H1 (cell line): ENCODE results near the gene VAX1. TPM values are rescaled to one million over a fixed set of nuclear protein-coding genes. Genes with fewer than 3 reads are reported as not detected.

ENCODE experiments used
- CTCF ChIA-PET: fragments of 300-600 bp; sonication (Branson Sonifier 250); formaldehyde crosslinking; loops from one replicate; lab custom pipeline; 2021; ENCODE audit not compliant: partially characterized antibody; lab: Charles Lee
- POLR2A ChIA-PET: fragments of 300-600 bp; sonication (Branson Sonifier 250); formaldehyde crosslinking; loops from one replicate; lab custom pipeline; 2021; ENCODE audit warnings: inconsistent platforms; ENCODE audit not compliant: partially characterized antibody; lab: Charles Lee
- DNase-seq, 2 experiments: peaks; one replicate each; pipeline versions ENCODE4 v3.0.0 to v3.0.0-alpha.2; 2010 to 2022; ENCODE audit warnings: low spot score in 2 of 2, low read depth in 1 of 2, mixed read lengths in 1 of 2
- FAIRE-seq: peaks from 2 replicates; lab custom pipeline; 2011; peaks lifted over from hg19 to GRCh38; lab: Jason Lieb, UNC
- H2AFZ ChIP-seq: 2 replicates; pipeline ENCODE4 v1.8.1; 2012; ENCODE audit warnings: low read length, inconsistent platforms
- H2AK5ac ChIP-seq: 2 replicates; pipeline ENCODE4 v1.6.1; 2013; ENCODE audit warnings: low read depth, low read length
- H2BK120ac ChIP-seq: replicated peaks from 2 replicates; pipeline ENCODE3; 2013; ENCODE audit warnings: low read depth, low read length, inconsistent platforms
- H2BK12ac ChIP-seq: 2 replicates; pipeline ENCODE4 v1.6.1; 2013; ENCODE audit warnings: low read depth, low read length
- H2BK15ac ChIP-seq: 2 replicates; pipeline ENCODE4 v1.6.1; 2013; ENCODE audit warnings: low read length
- H2BK20ac ChIP-seq: 2 replicates; pipeline ENCODE4 v1.6.1; 2013; ENCODE audit warnings: low read length
- H2BK5ac ChIP-seq: 2 replicates; pipeline ENCODE4 v1.6.1; 2013; ENCODE audit warnings: low read depth, low read length
- H3K14ac ChIP-seq: 2 replicates; pipeline ENCODE4 v1.6.1; 2013; ENCODE audit warnings: inconsistent platforms; ENCODE audit not compliant: insufficient read length
- H3K18ac ChIP-seq: 2 replicates; pipeline ENCODE4 v1.6.1; 2013; ENCODE audit warnings: low read length; ENCODE audit errors: extremely low read depth
- H3K23ac ChIP-seq: 2 replicates; pipeline ENCODE4 v1.6.1; 2013; ENCODE audit warnings: inconsistent platforms; ENCODE audit not compliant: insufficient read length
- H3K23me2 ChIP-seq: 2 replicates; pipeline ENCODE4 v1.6.1; 2013; ENCODE audit warnings: low read depth, low read length
- H3K27ac ChIP-seq: 2 replicates; pipeline ENCODE4 v1.6.1; 2011; ENCODE audit warnings: low read depth, low read length, inconsistent platforms
- H3K27me3 ChIP-seq, 4 experiments: replicated peaks in 1 of 4; 1 replicate in 1 of 4; 2 replicates in 3 of 4; pipeline versions ENCODE4 v1.6.1 to v1.8.1; 2011 to 2013; ENCODE audit warnings: low read length in 3 of 4, mild to moderate bottlenecking in 3 of 4, inconsistent platforms in 2 of 4, mixed read lengths in 2 of 4, moderate library complexity in 1 of 4; ENCODE audit not compliant: control insufficient read depth in 3 of 4, insufficient read depth in 3 of 4; ENCODE audit errors: extremely low read depth in 1 of 4
- H3K36me3 ChIP-seq, 4 experiments: 2 replicates each; pipeline versions ENCODE4 v1.6.1 to v1.8.1; 2011 to 2013; ENCODE audit warnings: mild to moderate bottlenecking in 4 of 4, low read length in 3 of 4, moderate library complexity in 2 of 4, control low read depth in 1 of 4, inconsistent platforms in 1 of 4; ENCODE audit not compliant: insufficient read depth in 4 of 4, control insufficient read depth in 2 of 4
- H3K4ac ChIP-seq: replicated peaks from 2 replicates; pipeline ENCODE3; 2013; ENCODE audit warnings: low read length, low read depth, mixed read lengths, inconsistent platforms; ENCODE audit not compliant: insufficient read length
- H3K4me1 ChIP-seq, 4 experiments: replicated peaks in 1 of 4; 1 replicate in 1 of 4; 2 replicates in 3 of 4; pipeline versions ENCODE4 v1.6.1 to v1.8.1; 2011 to 2013; ENCODE audit warnings: low read length in 3 of 4, inconsistent platforms in 2 of 4, mixed read lengths in 1 of 4; ENCODE audit not compliant: insufficient read depth in 4 of 4, control insufficient read depth in 3 of 4
- H3K4me2 ChIP-seq, 2 experiments: 2 replicates each; pipeline versions ENCODE4 v1.6.1 to v1.8.1; 2011 to 2013; ENCODE audit warnings: low read depth in 2 of 2, low read length in 2 of 2, control low read depth in 1 of 2, inconsistent platforms in 1 of 2, mild to moderate bottlenecking in 1 of 2; ENCODE audit not compliant: insufficient read depth in 1 of 2
- H3K4me3 ChIP-seq, 4 experiments: fragments of 200-600, 300-600 bp in 1 of 4; sonication (generic), shearing (Covaris generic), sonication (Bioruptor Twin) in 1 of 4; 2 replicates each; pipeline versions ENCODE4 v1.5.1 to v1.8.1; 2011 to 2016; ENCODE audit warnings: low read length in 4 of 4, low read depth in 3 of 4, control low read depth in 2 of 4, inconsistent platforms in 2 of 4, mild to moderate bottlenecking in 2 of 4, mixed read lengths in 1 of 4, moderate library complexity in 1 of 4; ENCODE audit not compliant: insufficient read depth in 2 of 4; ENCODE audit errors: extremely low read depth in 1 of 4
- H3K56ac ChIP-seq: replicated peaks from 2 replicates; pipeline ENCODE3; 2013; ENCODE audit warnings: low read depth, mild to moderate bottlenecking, mixed read lengths, low read length, inconsistent platforms; ENCODE audit not compliant: insufficient read length
- H3K79me1 ChIP-seq: 2 replicates; pipeline ENCODE4 v1.6.1; 2013; ENCODE audit warnings: low read depth, low read length, control low read depth
- H3K79me2 ChIP-seq, 2 experiments: 2 replicates each; pipeline versions ENCODE4 v1.6.1 to v1.8.1; 2012 to 2013; ENCODE audit warnings: low read length in 2 of 2, mild to moderate bottlenecking in 2 of 2, inconsistent platforms in 1 of 2; ENCODE audit not compliant: insufficient read depth in 2 of 2, control insufficient read depth in 1 of 2
- H3K9ac ChIP-seq, 4 experiments: replicated peaks in 1 of 4; 1 replicate in 1 of 4; 2 replicates in 3 of 4; pipeline versions ENCODE4 v1.6.1 to v1.8.1; 2011 to 2013; ENCODE audit warnings: low read depth in 3 of 4, low read length in 3 of 4, control low read depth in 2 of 4, mild to moderate bottlenecking in 2 of 4, moderate library complexity in 2 of 4, inconsistent platforms in 1 of 4; ENCODE audit errors: extremely low read depth in 1 of 4
- H3K9me3 ChIP-seq, 2 experiments: 2 replicates each; pipeline versions ENCODE4 v1.6.1 to v1.8.1; 2012 to 2013; ENCODE audit warnings: mild to moderate bottlenecking in 2 of 2, moderate library complexity in 2 of 2, control low read depth in 1 of 2, inconsistent platforms in 1 of 2, low read depth in 1 of 2, low read length in 1 of 2, mixed read lengths in 1 of 2; ENCODE audit not compliant: insufficient read depth in 2 of 2
- H4K20me1 ChIP-seq, 2 experiments: replicated peaks in 1 of 2; 2 replicates each; pipeline versions ENCODE3 to v1.8.1; 2011 to 2013; ENCODE audit warnings: inconsistent platforms in 2 of 2, low read length in 2 of 2, mild to moderate bottlenecking in 1 of 2; ENCODE audit not compliant: insufficient read depth in 2 of 2, control insufficient read depth in 1 of 2
- H4K5ac ChIP-seq: 2 replicates; pipeline ENCODE4 v1.6.1; 2013; ENCODE audit warnings: low read length, low read depth, mixed read lengths, inconsistent platforms; ENCODE audit not compliant: insufficient read length
- H4K8ac ChIP-seq: 2 replicates; pipeline ENCODE4 v1.8.0; 2013; ENCODE audit warnings: mild to moderate bottlenecking, moderate library complexity, low read length, inconsistent platforms; ENCODE audit not compliant: insufficient read depth; ENCODE audit errors: extremely low read depth
- H4K91ac ChIP-seq: replicated peaks from 2 replicates; pipeline ENCODE3; 2013; ENCODE audit warnings: low read length, mixed read lengths, inconsistent platforms; ENCODE audit not compliant: insufficient read length
- CTCF ChIP-seq, 3 experiments: IDR thresholded peaks; 1 replicate in 2 of 3; 2 replicates in 1 of 3; pipeline versions ENCODE4 v1.5.1 to v1.6.1; 2011; ENCODE audit warnings: low read length in 3 of 3, mild to moderate bottlenecking in 3 of 3, inconsistent platforms in 2 of 3, low read depth in 1 of 3, moderate library complexity in 1 of 3; ENCODE audit not compliant: insufficient read depth in 1 of 3; ENCODE audit errors: control extremely low read depth in 1 of 3
- EP300 ChIP-seq, 2 experiments: IDR thresholded peaks; 1 replicate in 1 of 2; 2 replicates in 1 of 2; pipeline ENCODE4 v1.6.1; 2011 to 2012; ENCODE audit warnings: low read depth in 2 of 2, low read length in 2 of 2, mild to moderate bottlenecking in 2 of 2, borderline replicate concordance in 1 of 2, inconsistent platforms in 1 of 2, moderate library complexity in 1 of 2
- GABPA ChIP-seq: IDR thresholded peaks from 2 replicates; pipeline ENCODE4 v1.6.1; 2011; ENCODE audit warnings: mild to moderate bottlenecking, low read length, moderate library complexity, borderline replicate concordance; ENCODE audit not compliant: insufficient read depth
- HDAC6 ChIP-seq: IDR thresholded peaks from one replicate; pipeline ENCODE4 v1.7.1; 2012; ENCODE audit warnings: low read depth, mild to moderate bottlenecking, inconsistent platforms, low read length, moderate library complexity
- KDM1A ChIP-seq: fragments of 200-600, 300-600 bp; sonication (generic); IDR thresholded peaks from 2 replicates; pipeline ENCODE4 v1.7.1; 2016; ENCODE audit warnings: mild to moderate bottlenecking, low read length, borderline replicate concordance
- RAD21 ChIP-seq, 2 experiments: IDR thresholded peaks in 1 of 2; conservative IDR thresholded peaks in 1 of 2; 2 replicates each; pipeline ENCODE4 v1.6.1; 2011; ENCODE audit warnings: low read depth in 2 of 2, low read length in 2 of 2, improper control_type of control experiment in 1 of 2, inconsistent platforms in 1 of 2, mild to moderate bottlenecking in 1 of 2, moderate library complexity in 1 of 2
- USF2 ChIP-seq: IDR thresholded peaks from 2 replicates; pipeline ENCODE4 v1.6.1; 2011; ENCODE audit warnings: low read length, improper control_type of control experiment
- YY1 ChIP-seq: IDR thresholded peaks from 2 replicates; pipeline ENCODE4 v1.6.1; 2011; ENCODE audit warnings: low read depth, mild to moderate bottlenecking, low read length
- WGBS, 2 experiments: shearing (Covaris generic) in 1 of 2; methylation state at CpG; one replicate each; pipeline versions ENCODE4 v1.1.6 to v1.1.7; 2013 to 2015; ENCODE audit warnings: low lambda C conversion rate in 2 of 2, mixed read lengths in 2 of 2, inconsistent platforms in 1 of 2, low coverage in 1 of 2, missing lambda C conversion rate in 1 of 2; ENCODE audit not compliant: insufficient replicate concordance in 2 of 2, insufficient coverage in 1 of 2, insufficient read length in 1 of 2; ENCODE audit errors: extremely low coverage in 1 of 2, missing lambda C conversion rate in 1 of 2; 5-methylcytosine and 5-hydroxymethylcytosine counted together
- polyA plus RNA-seq, 7 experiments: library from polyadenylated mRNA; depleted of rRNA in 3 of 7; stranded (reverse) in 5 of 7; unstranded in 2 of 7; fragments of >200 nt in 5 of 7; fragments of 200-250 nt in 2 of 7; gene quantifications; 1 replicate in 5 of 7; 2 replicates in 1 of 7; 4 replicates in 1 of 7; pipeline versions ENCODE4 v1.2.1 to v1.2.3, GENCODE V29; 2011 to 2013; ENCODE audit warnings: missing spikeins in 2 of 7, mixed read lengths in 2 of 7
- total RNA-seq: library from RNA; stranded (reverse); fragmentation: NEBNext Ultra II Directional; extraction: Animal tissue kit (Norgen Biotek cat#: 25700); gene quantifications from 2 replicates; pipeline ENCODE4 v1.2.1, GENCODE V29; 2021

Gene VAX1
- total and polyA plus RNA-seq, 2 of the 8 experiments (the other 6 are each of a cell fraction or from before 2014, with no cell fraction given): not detected

GRCh38 chr10:117130346-117130745 is 7.7 kb downstream of the VAX1 start:
- peaks cover 3 to 18% (median 7%) of the 10 kb centered on the region in 4 experiments for H3K4me1 ChIP-seq
- H2BK120ac ChIP-seq: no peak overlapping the region
- H3K9me3 ChIP-seq: no peaks in the 10 kb centered on the region
- H3K18ac ChIP-seq: no peak overlapping the region
- H3K23me2 ChIP-seq: peaks cover 5% of the 10 kb centered on the region; the same call in 1 of the 2 replicates
- FAIRE-seq (no peak), DNase-seq (no peak)
- H4K20me1 ChIP-seq: peaks cover 2 to 4% of the 10 kb centered on the region in 2 experiments
- H3K9ac ChIP-seq: no peak overlapping the region
- no peak overlapping the region for H2BK5ac ChIP-seq
- WGBS, 2 experiments: 48% methylated on average over 2 of the region's 2 CpGs; no CpG with 5 or more reads in 1 of the 2 experiments
- H3K4me3 ChIP-seq: no peak overlapping the region
- CTCF ChIA-PET: interaction anchor here (0.6 to 5.9 kb wide), 20 partner anchors 9 to 786 kb away, joined by 3 to 66 read pairs (median 4); partner anchors contain the start of gene VAX1
- no peak overlapping the region for H2BK15ac ChIP-seq
- no peak overlapping the region for H3K27ac ChIP-seq
- no peak overlapping the region for H4K5ac ChIP-seq
- no peak overlapping the region for H3K23ac ChIP-seq
- H4K8ac ChIP-seq: no peak overlapping the region
- POLR2A ChIA-PET: interaction anchor here (0.7 to 2.6 kb wide), 6 partner anchors 9 to 577 kb away, joined by 3 to 13 read pairs (median 4); no protein-coding TSS in a partner anchor
- H4K91ac ChIP-seq: no peak overlapping the region
- H2AFZ ChIP-seq: no peak overlapping the region
- peak overlapping the region in 1 of 2 experiments; percentile 42; a peak in 1 of 4 replicates for H3K4me2 ChIP-seq
- H3K56ac ChIP-seq: no peak overlapping the region
- no peak overlapping the region for H3K4ac ChIP-seq
- peaks cover 59 to 86% (median 81%) of the 10 kb centered on the region in 4 experiments for H3K27me3 ChIP-seq
- H3K36me3 ChIP-seq: no peaks in the 10 kb centered on the region; a peak in 1 of 8 replicates
- H2AK5ac ChIP-seq: no peak overlapping the region
- no peak overlapping the region for H3K14ac ChIP-seq
- H3K79me1 ChIP-seq: no peaks in the 10 kb centered on the region
- H2BK12ac ChIP-seq: no peak overlapping the region
- no peak overlapping the region for H2BK20ac ChIP-seq
- H3K79me2 ChIP-seq: no peaks in the 10 kb centered on the region
- no peak for TF ChIP-seq RAD21 (IDR thresholded peaks at IDR 0.05 in 1 of 2, conservative IDR thresholded peaks at IDR 0.05 in 1 of 2; ENCODE audit: low read depth in 2 of 2, low read length in 2 of 2)
- TF ChIP-seq GABPA: no peak
- no peak for TF ChIP-seq YY1
- TF ChIP-seq HDAC6: no peak
- TF ChIP-seq EP300 (IDR thresholded peaks at IDR 0.05; ENCODE audit: borderline replicate concordance in 1 of 2, low read depth in 2 of 2, low read length in 2 of 2): no peak
- no peak for TF ChIP-seq CTCF (IDR thresholded peaks at IDR 0.05; ENCODE audit: control extremely low read depth in 1 of 3, insufficient read depth in 1 of 3, low read depth in 1 of 3, low read length in 3 of 3)
- TF ChIP-seq KDM1A: no peak
- TF ChIP-seq USF2: no peak
